HG03521 (cell line): ENCODE measurements around the gene HSPA14.
A peak's percentile ranks its signal among the peaks of the same experiment; 100 is the strongest.
"Not testable (repeated sequence)": the region's sequence is repeated elsewhere in the genome, so short reads cannot be mapped to it uniquely, and the experiment has no call there.

Source experiments
- ATAC-seq: cut with Tn5 transposase; IDR thresholded peaks from one replicate; pipeline ENCODE4 v1.9.1; 2021; ENCODE audit warnings: mild to moderate bottlenecking, moderate library complexity; ENCODE audit not compliant: unreplicated experiment

The HSPA14 gene

GRCh38 chr10:14837757-14838581 lies at the start of gene HSPA14, which contains the start of the genes CDNF and MSANTD7:
Gene HSPA14 (plus strand): TSS chr10:14838306. CDS start chr10:14838403, 97 bp downstream.
Gene CDNF (minus strand): TSS chr10:14838037. CDS start chr10:14837946, 91 bp downstream.
Gene MSANTD7 (plus strand): TSS chr10:14838306. CDS start chr10:14842285, 3,979 bp downstream.
- peak; percentile 90 for ATAC-seq

GRCh38 chr10:14798636-14799035 lies 39.5 kb upstream of the HSPA14 start:
- no peak for ATAC-seq

GRCh38 chr10:14800397-14800796 lies 37.7 kb upstream of the HSPA14 start:
- ATAC-seq: no peak

- no peak for ATAC-seq
Observed at GRCh38 chr10:14801723-14802122, 36.4 kb upstream of the HSPA14 start.

GRCh38 chr10:14803827-14804226 lies 34.3 kb upstream of the HSPA14 start:
- ATAC-seq: no peak

- no peak for ATAC-seq
Observed at GRCh38 chr10:14806318-14806717, 31.8 kb upstream of the HSPA14 start.

- no peak for ATAC-seq
Observed at GRCh38 chr10:14810969-14811953, 26.8 kb upstream of the HSPA14 start.

GRCh38 chr10:14812271-14812670 lies 25.8 kb upstream of the HSPA14 start:
- ATAC-seq: no peak

- no peak for ATAC-seq
Observed at GRCh38 chr10:14815681-14816080, 22.4 kb upstream of the HSPA14 start.

GRCh38 chr10:14816717-14817116 lies 21.4 kb upstream of the HSPA14 start:
- ATAC-seq: not testable (repeated sequence)

- ATAC-seq: no peak
Observed at GRCh38 chr10:14820010-14820774, 17.9 kb upstream of the HSPA14 start.

- no peak for ATAC-seq
Observed at GRCh38 chr10:14820775-14821154, 17.3 kb upstream of the HSPA14 start.

- ATAC-seq: no peak
Observed at GRCh38 chr10:14821635-14822375, 16.3 kb upstream of the HSPA14 start.

GRCh38 chr10:14822879-14823755 lies 15.0 kb upstream of the HSPA14 start:
- no peak for ATAC-seq

GRCh38 chr10:14823966-14824365 lies 14.1 kb upstream of the HSPA14 start:
- ATAC-seq: no peak

GRCh38 chr10:14826076-14826829 lies 11.9 kb upstream of the HSPA14 start:
- no peak for ATAC-seq

- no peak for ATAC-seq
Observed at GRCh38 chr10:14833106-14833505, 5.0 kb upstream of the HSPA14 start.

- ATAC-seq: no peak
Observed at GRCh38 chr10:14836208-14836607, 1.9 kb upstream of the HSPA14 start.
